ENCODE data around the gene PID1.

DNA sequence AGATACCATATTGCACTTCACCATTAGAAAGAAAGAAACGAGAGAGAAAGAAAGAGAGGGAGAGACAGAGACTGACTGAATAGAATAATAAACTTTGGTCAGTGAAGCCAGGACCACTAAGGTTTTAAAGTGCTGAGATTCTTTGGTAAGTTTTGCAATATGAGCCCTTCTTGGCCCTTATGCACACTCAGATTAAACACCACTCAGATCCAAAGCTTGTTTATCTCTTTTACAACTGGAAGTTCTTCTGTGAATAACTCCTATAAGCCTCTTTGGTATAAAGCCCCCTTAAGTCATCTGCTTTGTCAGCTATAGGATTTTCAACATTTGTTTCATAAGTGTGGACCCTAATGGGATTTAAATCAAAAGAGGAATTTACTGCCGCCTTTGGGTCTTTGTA is 40.8 kb downstream of the PID1 start:
- no peak for TF ChIP-seq SIN3A (IDR thresholded peaks at IDR 0.05; ENCODE audit: borderline replicate concordance, low read depth, low read length)
- no peak for TF ChIP-seq YY1 (IDR thresholded peaks at IDR 0.05; ENCODE audit: low read depth)
